GM18868 (cell line): ENCODE results near the gene CIROP.

Source experiments
- ATAC-seq: cut with Tn5 transposase; IDR thresholded peaks from one replicate; pipeline ENCODE4 v1.9.1; 2021; ENCODE audit warnings: mild to moderate bottlenecking, moderate library complexity; ENCODE audit not compliant: unreplicated experiment

CIROP gene

GRCh38 chr14:23054000-23054811 lies 50.6 kb downstream of the CIROP start:
- no peak for ATAC-seq

DNA sequence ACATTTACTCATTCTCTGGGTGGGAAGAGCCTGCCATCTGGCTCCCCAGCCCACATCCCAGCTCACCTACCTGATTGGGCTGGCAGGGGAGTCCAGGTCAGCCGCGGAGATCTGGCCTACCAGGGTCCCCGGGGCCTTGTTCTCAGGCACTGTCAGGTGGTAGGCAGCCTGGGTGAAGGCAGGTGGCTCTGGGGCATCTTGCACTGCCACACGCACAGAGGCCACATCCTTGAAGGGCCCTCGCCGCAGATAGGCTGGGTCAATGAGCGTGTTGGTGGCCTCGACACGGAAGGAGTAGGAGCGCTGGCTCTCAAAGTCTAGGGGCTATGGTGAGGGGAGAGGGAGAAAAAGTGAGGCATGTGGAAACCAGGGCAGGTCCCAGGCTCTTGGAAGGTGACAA lies 51.4 kb downstream of the CIROP start:
- ATAC-seq: no peak

GRCh38 chr14:23052671-23053070 lies 52.1 kb downstream of the CIROP start:
- ATAC-seq: no peak

- ATAC-seq: no peak
Observed at GRCh38 chr14:23052182-23052623, 52.6 kb downstream of the CIROP start.

- no peak for ATAC-seq
Observed at GRCh38 chr14:23051141-23052057, 53.4 kb downstream of the CIROP start.
